GM23338 (cell line): ENCODE data around the gene AFF2. TPM values are rescaled to one million over a fixed set of nuclear protein-coding genes. Genes with fewer than 3 reads are reported as not detected.

Experiments used
- ATAC-seq: fragments of 200-7000 bp; cut with Tn5 transposase; 3 replicates; pipeline ENCODE4 v1.9.1; 2020
- DNase-seq: peaks from one replicate; pipeline ENCODE4 v3.0.0-alpha.2; 2015; ENCODE audit warnings: low spot score
- H2AFZ ChIP-seq: fragments of 200-600 bp; sonication (generic); 2 replicates; pipeline ENCODE4 v1.8.0; 2016; ENCODE audit warnings: antibody characterized with exemption, mild to moderate bottlenecking, moderate library complexity
- H3F3A ChIP-seq: fragments of 200-600 bp; sonication (generic); replicated peaks from 2 replicates; pipeline ENCODE4 v1.8.0; 2017; ENCODE audit warnings: antibody characterized with exemption, mixed run types, low read depth
- H3K27ac ChIP-seq: fragments of 200-600 bp; sonication (generic); 2 replicates; pipeline ENCODE4 v1.6.1; 2016; ENCODE audit warnings: low read depth
- H3K27me3 ChIP-seq: fragments of 200-600 bp; sonication (generic); 2 replicates; pipeline ENCODE4 v1.8.0; 2016; ENCODE audit warnings: mild to moderate bottlenecking, mixed run types, moderate library complexity; ENCODE audit not compliant: insufficient read depth
- H3K36me3 ChIP-seq: fragments of 200-600 bp; sonication (generic); 2 replicates; pipeline ENCODE4 v1.8.0; 2016; ENCODE audit warnings: mild to moderate bottlenecking; ENCODE audit not compliant: insufficient read depth
- H3K4me1 ChIP-seq: fragments of 200-600 bp; sonication (generic); 2 replicates; pipeline ENCODE4 v1.8.0; 2016; ENCODE audit warnings: mild to moderate bottlenecking, moderate library complexity; ENCODE audit not compliant: insufficient read depth
- H3K4me2 ChIP-seq: fragments of 200-600 bp; sonication (generic); 2 replicates; pipeline ENCODE4 v1.7.1; 2017; ENCODE audit warnings: mixed run types
- H3K4me3 ChIP-seq: fragments of 200-600 bp; sonication (generic); 2 replicates; pipeline ENCODE4 v1.6.1; 2016; ENCODE audit warnings: mixed run types
- H3K79me2 ChIP-seq: fragments of 200-600 bp; sonication (generic); replicated peaks from 2 replicates; pipeline ENCODE4 v1.8.0; 2017; ENCODE audit warnings: mild to moderate bottlenecking; ENCODE audit not compliant: insufficient read depth
- H3K9me2 ChIP-seq: fragments of 200-600 bp; sonication (generic); 2 replicates; pipeline ENCODE4 v1.8.0; 2017; ENCODE audit not compliant: insufficient read depth
- H4K20me1 ChIP-seq: fragments of 200-600 bp; sonication (generic); replicated peaks from 2 replicates; pipeline ENCODE4 v1.8.0; 2017; ENCODE audit warnings: mild to moderate bottlenecking; ENCODE audit not compliant: insufficient read depth
- H3K27ac Mint-ChIP-seq: 2 replicates; pipeline ENCODE4 v1.8.0; 2020; ENCODE audit warnings: inconsistent platforms, mild to moderate bottlenecking, moderate library complexity, mixed read lengths
- H3K27me3 Mint-ChIP-seq: 3 replicates; pipeline ENCODE4 v1.8.0; 2022; ENCODE audit warnings: low read depth, mild to moderate bottlenecking, moderate library complexity, mixed read lengths, inconsistent platforms; ENCODE audit not compliant: insufficient read depth, poor library complexity
- H3K36me3 Mint-ChIP-seq: 3 replicates; pipeline ENCODE4 v1.8.0; 2021; ENCODE audit warnings: low read depth, mild to moderate bottlenecking, inconsistent platforms, moderate library complexity, mixed read lengths
- H3K4me1 Mint-ChIP-seq: 3 replicates; pipeline ENCODE4 v1.8.0; 2020; ENCODE audit warnings: mild to moderate bottlenecking, inconsistent platforms, mixed read lengths
- H3K4me3 Mint-ChIP-seq: 3 replicates; pipeline ENCODE4 v1.8.0; 2021; ENCODE audit warnings: moderate library complexity, mild to moderate bottlenecking, inconsistent platforms, mixed read lengths
- H3K9me3 Mint-ChIP-seq: 3 replicates; pipeline ENCODE4 v1.8.0; 2020; ENCODE audit warnings: moderate library complexity, mild to moderate bottlenecking, inconsistent platforms, mixed read lengths
- CREB1 ChIP-seq: fragments of 250-450 bp; sonication (Bioruptor Pico); IDR thresholded peaks from 2 replicates; pipeline ENCODE4 v1.5.0; 2020; ENCODE audit warnings: low read depth, mild to moderate bottlenecking, moderate library complexity
- CTCF ChIP-seq, 2 experiments: fragments of 200-600 bp in 1 of 2; sonication (generic) in 1 of 2; conservative IDR thresholded peaks; 2 replicates each; pipeline versions ENCODE4 v1.5.1 to v1.6.1; 2016 to 2017; ENCODE audit warnings: antibody characterized with exemption in 2 of 2, low read depth in 2 of 2, mild to moderate bottlenecking in 2 of 2, moderate library complexity in 1 of 2
- ETS1 ChIP-seq: IDR thresholded peaks from 2 replicates; pipeline ENCODE4 v1.6.1; 2016; ENCODE audit warnings: antibody characterized with exemption
- EZH2 ChIP-seq: fragments of 200-600 bp; sonication (generic); IDR thresholded peaks from one replicate; pipeline ENCODE4 v1.8.0; 2017; ENCODE audit warnings: antibody characterized with exemption, mild to moderate bottlenecking, low read depth; ENCODE audit not compliant: unreplicated experiment
- EZH2phosphoT487 ChIP-seq: fragments of 200-600 bp; sonication (generic); IDR thresholded peaks from one replicate; pipeline ENCODE4 v1.8.1; 2018; ENCODE audit warnings: antibody characterized with exemption; ENCODE audit not compliant: unreplicated experiment
- JUNB ChIP-seq: IDR thresholded peaks from one replicate; pipeline ENCODE4 v1.6.1; 2016; ENCODE audit warnings: antibody characterized with exemption; ENCODE audit not compliant: unreplicated experiment
- NANOG ChIP-seq: IDR thresholded peaks from 2 replicates; pipeline ENCODE4 v1.6.1; 2016; ENCODE audit warnings: antibody characterized with exemption, borderline replicate concordance
- POLR2AphosphoS5 ChIP-seq: IDR thresholded peaks from 2 replicates; pipeline ENCODE4 v1.6.1; 2016; ENCODE audit warnings: antibody characterized with exemption, low read depth
- REST ChIP-seq: IDR thresholded peaks from one replicate; pipeline ENCODE4 v1.6.1; 2018; ENCODE audit warnings: antibody characterized with exemption; ENCODE audit not compliant: unreplicated experiment
- STAT1 ChIP-seq: IDR thresholded peaks from one replicate; pipeline ENCODE4 v1.6.1; 2016; ENCODE audit warnings: antibody characterized with exemption; ENCODE audit not compliant: unreplicated experiment
- ZNF114 ChIP-seq: fragments of 250-450 bp; sonication (Bioruptor Pico); IDR thresholded peaks from 2 replicates; pipeline ENCODE4 v1.5.0; 2020; ENCODE audit warnings: mild to moderate bottlenecking, moderate library complexity
- ZNF331 ChIP-seq: fragments of 250-450 bp; sonication (Bioruptor Pico); IDR thresholded peaks from 2 replicates; pipeline ENCODE4 v1.5.0; 2020; ENCODE audit warnings: low read depth, mild to moderate bottlenecking, moderate library complexity
- ZNF462 ChIP-seq: fragments of 250-450 bp; sonication (Bioruptor Pico); IDR thresholded peaks from 2 replicates; pipeline ENCODE4 v1.5.0; 2020; ENCODE audit warnings: mild to moderate bottlenecking, moderate library complexity
- polyA plus RNA-seq: library from polyadenylated mRNA; unstranded; fragments of >200 nt; fragmentation: Nextera tagmentation; extraction: Ambion mirVana; gene quantifications from 2 replicates; pipeline ENCODE4 v1.2.1, GENCODE V29; 2016
- total RNA-seq: library from RNA; depleted of rRNA; stranded (reverse); fragments of >200 nt; shearing (Covaris generic); gene quantifications from 2 replicates; pipeline ENCODE4 v1.2.3, GENCODE V29; 2014

The AFF2 gene
- total and polyA plus RNA-seq, 2 experiments from 2014 or later, result 1.6 to 5.8 TPM

- peaks cover 10% of the 10 kb centered on the region for H3K4me1 Mint-ChIP-seq
- no peaks in the 10 kb centered on the region for H3K9me2 ChIP-seq
- no peaks in the 10 kb centered on the region for H3K27me3 ChIP-seq
- no peaks in the 10 kb centered on the region for H4K20me1 ChIP-seq
- H3K4me2 ChIP-seq, result no peak overlapping the region
- no peak for DNase-seq
- no peaks in the 10 kb centered on the region for H3F3A ChIP-seq
- no peak overlapping the region for H3K27ac ChIP-seq
- H3K4me3 Mint-ChIP-seq, result no peak overlapping the region
- no peaks in the 10 kb centered on the region for H3K79me2 ChIP-seq
- no peaks in the 10 kb centered on the region for H3K36me3 ChIP-seq
- TF ChIP-seq CREB1, result no peak
- no peak for TF ChIP-seq ZNF331 (CRISPR knock-in tag)
- no peak for TF ChIP-seq ZNF462
- TF ChIP-seq REST, result no peak
- no peak for TF ChIP-seq NANOG
- no peak for TF ChIP-seq ETS1
- TF ChIP-seq EZH2, result no peak
- no peak for TF ChIP-seq JUNB
- no peak for TF ChIP-seq STAT1
- TF ChIP-seq POLR2AphosphoS5, result no peak
- no peak for TF ChIP-seq EZH2phosphoT487
- no peak for TF ChIP-seq ZNF114 (CRISPR knock-in tag)
- TF ChIP-seq CTCF (conservative IDR thresholded peaks at IDR 0.05; ENCODE audit: low read depth in 2 of 2), result no peak
- H3K9me3 Mint-ChIP-seq, result no peaks in the 10 kb centered on the region
- no peaks in the 10 kb centered on the region for H3K36me3 Mint-ChIP-seq
- no peaks in the 10 kb centered on the region for H3K4me1 ChIP-seq
- H3K4me3 ChIP-seq, result no peak overlapping the region
- H2AFZ ChIP-seq, result no peak overlapping the region
- no peak overlapping the region for H3K27ac Mint-ChIP-seq
- H3K27me3 Mint-ChIP-seq, result no peaks in the 10 kb centered on the region
- no peak for ATAC-seq
Measured at GRCh38 chrX:148568763-148569162, 68.3 kb downstream of the AFF2 start.
